HepG2 (cell line): ENCODE measurements around the gene ZMIZ1. TPM values are rescaled to one million over a fixed set of nuclear protein-coding genes. Genes with fewer than 3 reads are reported as not detected.

Source experiments
- AKAP8 ChIP-seq: sonication (generic); formaldehyde crosslinking; IDR thresholded peaks from 2 replicates; pipeline ENCODE4 v1.5.1; 2020; ENCODE audit warnings: mild to moderate bottlenecking, missing genetic modification reagents
- ARID5B ChIP-seq: IDR thresholded peaks from 2 replicates; pipeline ENCODE4 v1.4.0; 2020; ENCODE audit warnings: mild to moderate bottlenecking, missing genetic modification reagents
- FOXP4 ChIP-seq: sonication (generic); formaldehyde crosslinking; IDR thresholded peaks from 2 replicates; pipeline ENCODE4 v1.4.0; 2020; ENCODE audit warnings: missing genetic modification reagents
- JARID2 ChIP-seq: sonication (generic); formaldehyde crosslinking; IDR thresholded peaks from 2 replicates; pipeline ENCODE4 v1.8.1; 2023; ENCODE audit warnings: missing genetic modification reagents, inconsistent platforms; ENCODE audit not compliant: insufficient replicate concordance
- KLF16 ChIP-seq, 2 experiments: sonication (generic) in 1 of 2; formaldehyde crosslinking in 1 of 2; IDR thresholded peaks; 2 replicates each; pipeline versions ENCODE4 v1.6.1 to v1.8.0; 2016 to 2023; ENCODE audit warnings: missing genetic modification reagents in 2 of 2, missing compliant biosample characterization in 1 of 2
- NR2F6 ChIP-seq, 2 experiments: IDR thresholded peaks; 2 replicates each; pipeline ENCODE4 v1.6.1; 2016; ENCODE audit warnings: antibody characterized with exemption in 1 of 2, mild to moderate bottlenecking in 1 of 2
- PHF21A ChIP-seq: sonication (generic); formaldehyde crosslinking; IDR thresholded peaks from 2 replicates; pipeline ENCODE4 v1.5.0; 2020; ENCODE audit warnings: mild to moderate bottlenecking, missing genetic modification reagents
- RXRB ChIP-seq: IDR thresholded peaks from 2 replicates; pipeline ENCODE4 v1.6.1; 2016; ENCODE audit warnings: borderline replicate concordance, missing genetic modification reagents, missing compliant biosample characterization
- SP5 ChIP-seq: IDR thresholded peaks from 2 replicates; pipeline ENCODE4 v1.6.1; 2016; ENCODE audit warnings: low read depth, borderline replicate concordance
- SPEN ChIP-seq: sonication (generic); formaldehyde crosslinking; IDR thresholded peaks from 2 replicates; pipeline ENCODE4 v1.5.1; 2020; ENCODE audit warnings: low read depth, mild to moderate bottlenecking, missing genetic modification reagents
- ZBTB7B ChIP-seq: sonication (generic); formaldehyde crosslinking; IDR thresholded peaks from 2 replicates; pipeline ENCODE4 v1.4.0; 2020; ENCODE audit warnings: missing genetic modification reagents
- ZNF326 ChIP-seq: sonication (generic); formaldehyde crosslinking; IDR thresholded peaks from 2 replicates; pipeline ENCODE4 v1.4.0; 2020; ENCODE audit warnings: missing genetic modification reagents, borderline replicate concordance
- ZNF609 ChIP-seq: sonication (generic); formaldehyde crosslinking; IDR thresholded peaks from 2 replicates; pipeline ENCODE4 v1.4.0; 2020; ENCODE audit warnings: mild to moderate bottlenecking, missing genetic modification reagents, borderline replicate concordance
- ZNF691 ChIP-seq: sonication (generic); formaldehyde crosslinking; IDR thresholded peaks from 2 replicates; pipeline ENCODE4 v1.4.0; 2020; ENCODE audit warnings: missing genetic modification reagents, low read depth, mild to moderate bottlenecking, borderline replicate concordance
- ZNF772 ChIP-seq: sonication (generic); formaldehyde crosslinking; IDR thresholded peaks from 2 replicates; pipeline ENCODE4 v1.5.0; 2020; ENCODE audit warnings: mild to moderate bottlenecking, missing genetic modification reagents
- ZNF781 ChIP-seq: sonication (generic); formaldehyde crosslinking; IDR thresholded peaks from 2 replicates; pipeline ENCODE4 v1.5.1; 2020; ENCODE audit warnings: borderline replicate concordance, mild to moderate bottlenecking, missing genetic modification reagents; ENCODE audit errors: not compliant biosample characterization
- ZNF792 ChIP-seq: IDR thresholded peaks from 2 replicates; pipeline ENCODE4 v1.6.1; 2016
- polyA plus RNA-seq, 8 experiments: library from polyadenylated mRNA; depleted of rRNA in 3 of 8; stranded (reverse) in 7 of 8; unstranded in 1 of 8; fragments of >200 nt; fragmentation: Illumina TruSeq in 4 of 8; extraction: Trizol in 4 of 8; gene quantifications; 2 replicates each; pipeline versions ENCODE4 v1.2.1 to v1.2.3, GENCODE V29; 2011 to 2016; ENCODE audit warnings: low read depth in 4 of 8, missing spikeins in 1 of 8, mixed read lengths in 1 of 8; ENCODE audit not compliant: insufficient read depth in 1 of 8
- total RNA-seq, 5 experiments: library from RNA; depleted of rRNA; stranded (reverse); fragments of >200 nt; fragmentation: Illumina TruSeq; extraction: Trizol; gene quantifications; 2 replicates each; pipeline ENCODE4 v1.2.3, GENCODE V29; 2016; ENCODE audit warnings: low read depth in 1 of 5

ZMIZ1 gene
- total and polyA plus RNA-seq, 2 of the 13 experiments (the other 11 are each of a cell fraction or from before 2014, with no cell fraction given) = 5.3 to 10.2 TPM

GRCh38 chr10:79129361-79129997 lies 60.7 kb downstream of the ZMIZ1 start (continued):
- TF ChIP-seq ZNF609 (CRISPR knock-in tag) (peak; percentile 59; the same call in 1 of the 2 replicates), ZNF772 (CRISPR knock-in tag) (no peak), ZNF792 (CRISPR knock-in tag) (0 out of 2 replicates have a peak, but pooled peaks have one; percentile 47), PHF21A (0 out of 2 replicates have a peak, but pooled peaks have one; percentile 28), SPEN (CRISPR knock-in tag) (0 out of 2 replicates have a peak, but pooled peaks have one; percentile 44), SP5 (peak; percentile 56), ZNF691 (CRISPR knock-in tag) (peak; percentile 21; the same call in 1 of the 2 replicates), AKAP8 (CRISPR knock-in tag) (no peak), ZNF326 (CRISPR knock-in tag) (no peak), ZNF781 (CRISPR knock-in tag) (no peak), RXRB (CRISPR knock-in tag) (peak; percentile 67), NR2F6 (IDR thresholded peaks at IDR 0.05) (peak; percentile 27; the same call in 1 of the 2 replicates), NR2F6 (CRISPR knock-in tag; IDR thresholded peaks at IDR 0.05) (peak; percentile 46), ZBTB7B (CRISPR knock-in tag) (peak; percentile 65; the same call in 1 of the 2 replicates), ARID5B (CRISPR knock-in tag) (peak; percentile 42; the same call in 1 of the 2 replicates), FOXP4 (peak; percentile 29; the same call in 1 of the 2 replicates), JARID2 (no peak), KLF16 (CRISPR knock-in tag; IDR thresholded peaks at IDR 0.05) (peak in 1 of 2 experiments; percentile 41; a peak in 1 of 4 replicates)
